Gastroesophageal sphincter (tissue), 3 donors: Measurements from ENCODE around the gene OXER1.

ENCODE experiments used
- EP300 ChIP-seq: sonication (generic); formaldehyde crosslinking; IDR thresholded peaks from one replicate; pipeline ENCODE4 v1.6.1; 2017; ENCODE audit warnings: antibody characterized with exemption, mild to moderate bottlenecking
- POLR2A ChIP-seq, 2 donors: fragments of 450-650 bp; IDR thresholded peaks; one replicate each; pipeline ENCODE4 v1.6.1; 2017; ENCODE audit warnings: antibody characterized with exemption in 2 of 2, mild to moderate bottlenecking in 2 of 2, moderate library complexity in 1 of 2
- POLR2AphosphoS5 ChIP-seq: sonication (generic); formaldehyde crosslinking; IDR thresholded peaks from one replicate; pipeline ENCODE4 v1.6.1; 2017; ENCODE audit warnings: antibody characterized with exemption
- TF ChIP-seq, protein P1 (sequence below), 4 experiments: fragments of 200-600 bp in 2 of 4; fragments of 450-650 bp in 2 of 4; sonication (generic) in 1 of 4; IDR thresholded peaks; one replicate each; pipeline ENCODE4 v1.5.1; 2017 to 2019; ENCODE audit warnings: antibody characterized with exemption in 4 of 4, mild to moderate bottlenecking in 2 of 4, moderate library complexity in 2 of 4

- TF ChIP-seq POLR2AphosphoS5: no peak
- no peak for TF ChIP-seq POLR2A (IDR thresholded peaks at IDR 0.05)
- TF ChIP-seq, protein P1, sequence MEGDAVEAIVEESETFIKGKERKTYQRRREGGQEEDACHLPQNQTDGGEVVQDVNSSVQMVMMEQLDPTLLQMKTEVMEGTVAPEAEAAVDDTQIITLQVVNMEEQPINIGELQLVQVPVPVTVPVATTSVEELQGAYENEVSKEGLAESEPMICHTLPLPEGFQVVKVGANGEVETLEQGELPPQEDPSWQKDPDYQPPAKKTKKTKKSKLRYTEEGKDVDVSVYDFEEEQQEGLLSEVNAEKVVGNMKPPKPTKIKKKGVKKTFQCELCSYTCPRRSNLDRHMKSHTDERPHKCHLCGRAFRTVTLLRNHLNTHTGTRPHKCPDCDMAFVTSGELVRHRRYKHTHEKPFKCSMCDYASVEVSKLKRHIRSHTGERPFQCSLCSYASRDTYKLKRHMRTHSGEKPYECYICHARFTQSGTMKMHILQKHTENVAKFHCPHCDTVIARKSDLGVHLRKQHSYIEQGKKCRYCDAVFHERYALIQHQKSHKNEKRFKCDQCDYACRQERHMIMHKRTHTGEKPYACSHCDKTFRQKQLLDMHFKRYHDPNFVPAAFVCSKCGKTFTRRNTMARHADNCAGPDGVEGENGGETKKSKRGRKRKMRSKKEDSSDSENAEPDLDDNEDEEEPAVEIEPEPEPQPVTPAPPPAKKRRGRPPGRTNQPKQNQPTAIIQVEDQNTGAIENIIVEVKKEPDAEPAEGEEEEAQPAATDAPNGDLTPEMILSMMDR (IDR thresholded peaks at IDR 0.05): no peak
- no peak for TF ChIP-seq EP300
Observed at GRCh38 chr2:42777883-42778805, 14.2 kb upstream of the OXER1 start.
